PFSK-1 (cell line): ENCODE results near the gene ASS1.

Source experiments
- FOXP2 ChIP-seq: optimal IDR thresholded peaks from 2 replicates; pipeline ENCODE3; 2011; ENCODE audit warnings: borderline replicate concordance, control low read depth, inconsistent platforms; ENCODE audit not compliant: insufficient read depth; ENCODE audit errors: extremely low read length, extremely low read depth
- POLR2AphosphoS5 ChIP-seq: IDR thresholded peaks from 2 replicates; pipeline ENCODE4 v1.6.1; 2012; ENCODE audit warnings: low read depth, mild to moderate bottlenecking, control low read depth, low read length, moderate library complexity
- SIN3A ChIP-seq: IDR thresholded peaks from 2 replicates; pipeline ENCODE4 v1.6.1; 2012; ENCODE audit warnings: mild to moderate bottlenecking, low read length, moderate library complexity, borderline replicate concordance; ENCODE audit not compliant: insufficient read depth
- TAF1 ChIP-seq: IDR thresholded peaks from 2 replicates; pipeline ENCODE4 v1.6.1; 2012; ENCODE audit warnings: low read length, control low read depth, borderline replicate concordance; ENCODE audit not compliant: insufficient read depth
- TF ChIP-seq, protein P1 (sequence below), 2 experiments: IDR thresholded peaks; 2 replicates each; pipeline versions ENCODE4 v1.6.1 to v1.8.0; 2011 to 2012; ENCODE audit warnings: low read depth in 2 of 2, low read length in 2 of 2, control low read depth in 1 of 2, inconsistent platforms in 1 of 2, mild to moderate bottlenecking in 1 of 2, moderate library complexity in 1 of 2; ENCODE audit not compliant: insufficient read depth in 1 of 2

The ASS1 gene

GRCh38 chr9:130409246-130409645 lies 35.5 kb upstream of the ASS1 start:
- TF ChIP-seq, protein P1, sequence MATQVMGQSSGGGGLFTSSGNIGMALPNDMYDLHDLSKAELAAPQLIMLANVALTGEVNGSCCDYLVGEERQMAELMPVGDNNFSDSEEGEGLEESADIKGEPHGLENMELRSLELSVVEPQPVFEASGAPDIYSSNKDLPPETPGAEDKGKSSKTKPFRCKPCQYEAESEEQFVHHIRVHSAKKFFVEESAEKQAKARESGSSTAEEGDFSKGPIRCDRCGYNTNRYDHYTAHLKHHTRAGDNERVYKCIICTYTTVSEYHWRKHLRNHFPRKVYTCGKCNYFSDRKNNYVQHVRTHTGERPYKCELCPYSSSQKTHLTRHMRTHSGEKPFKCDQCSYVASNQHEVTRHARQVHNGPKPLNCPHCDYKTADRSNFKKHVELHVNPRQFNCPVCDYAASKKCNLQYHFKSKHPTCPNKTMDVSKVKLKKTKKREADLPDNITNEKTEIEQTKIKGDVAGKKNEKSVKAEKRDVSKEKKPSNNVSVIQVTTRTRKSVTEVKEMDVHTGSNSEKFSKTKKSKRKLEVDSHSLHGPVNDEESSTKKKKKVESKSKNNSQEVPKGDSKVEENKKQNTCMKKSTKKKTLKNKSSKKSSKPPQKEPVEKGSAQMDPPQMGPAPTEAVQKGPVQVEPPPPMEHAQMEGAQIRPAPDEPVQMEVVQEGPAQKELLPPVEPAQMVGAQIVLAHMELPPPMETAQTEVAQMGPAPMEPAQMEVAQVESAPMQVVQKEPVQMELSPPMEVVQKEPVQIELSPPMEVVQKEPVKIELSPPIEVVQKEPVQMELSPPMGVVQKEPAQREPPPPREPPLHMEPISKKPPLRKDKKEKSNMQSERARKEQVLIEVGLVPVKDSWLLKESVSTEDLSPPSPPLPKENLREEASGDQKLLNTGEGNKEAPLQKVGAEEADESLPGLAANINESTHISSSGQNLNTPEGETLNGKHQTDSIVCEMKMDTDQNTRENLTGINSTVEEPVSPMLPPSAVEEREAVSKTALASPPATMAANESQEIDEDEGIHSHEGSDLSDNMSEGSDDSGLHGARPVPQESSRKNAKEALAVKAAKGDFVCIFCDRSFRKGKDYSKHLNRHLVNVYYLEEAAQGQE (IDR thresholded peaks at IDR 0.05; ENCODE audit: insufficient read depth in 1 of 2, low read depth in 2 of 2, low read length in 2 of 2): no peak
- TF ChIP-seq TAF1 (no peak), POLR2AphosphoS5 (no peak), SIN3A (no peak), FOXP2 (no peak)

DNA sequence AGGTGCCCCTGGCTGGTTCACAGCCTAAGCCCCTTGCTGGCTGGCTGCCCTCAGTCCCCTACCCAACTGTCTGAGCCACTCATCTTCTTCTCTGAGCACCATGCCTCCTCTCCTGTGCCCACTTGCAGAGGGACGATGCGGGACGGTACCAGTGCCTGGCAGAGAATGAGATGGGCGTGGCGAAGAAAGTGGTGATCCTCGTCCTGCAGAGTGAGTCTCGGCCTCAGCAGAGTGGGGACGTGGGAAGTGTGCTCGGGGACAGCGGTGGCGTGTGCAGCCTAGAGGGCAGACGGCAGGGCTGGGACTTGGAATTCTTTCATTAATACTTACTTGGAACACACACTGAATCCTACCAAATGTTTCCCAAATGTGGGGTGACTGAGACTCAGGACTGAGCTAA lies 34.3 kb upstream of the ASS1 start:
- TF ChIP-seq TAF1: no peak
- TF ChIP-seq POLR2AphosphoS5: no peak
- no peak for TF ChIP-seq FOXP2
- TF ChIP-seq, protein P1 (IDR thresholded peaks at IDR 0.05; ENCODE audit: insufficient read depth in 1 of 2, low read depth in 2 of 2, low read length in 2 of 2): no peak
- no peak for TF ChIP-seq SIN3A

- TF ChIP-seq TAF1: no peak
- no peak for TF ChIP-seq FOXP2
- no peak for TF ChIP-seq SIN3A
These were observed 33.2 kb upstream of the ASS1 start for GRCh38 chr9:130411566-130411915.

DNA sequence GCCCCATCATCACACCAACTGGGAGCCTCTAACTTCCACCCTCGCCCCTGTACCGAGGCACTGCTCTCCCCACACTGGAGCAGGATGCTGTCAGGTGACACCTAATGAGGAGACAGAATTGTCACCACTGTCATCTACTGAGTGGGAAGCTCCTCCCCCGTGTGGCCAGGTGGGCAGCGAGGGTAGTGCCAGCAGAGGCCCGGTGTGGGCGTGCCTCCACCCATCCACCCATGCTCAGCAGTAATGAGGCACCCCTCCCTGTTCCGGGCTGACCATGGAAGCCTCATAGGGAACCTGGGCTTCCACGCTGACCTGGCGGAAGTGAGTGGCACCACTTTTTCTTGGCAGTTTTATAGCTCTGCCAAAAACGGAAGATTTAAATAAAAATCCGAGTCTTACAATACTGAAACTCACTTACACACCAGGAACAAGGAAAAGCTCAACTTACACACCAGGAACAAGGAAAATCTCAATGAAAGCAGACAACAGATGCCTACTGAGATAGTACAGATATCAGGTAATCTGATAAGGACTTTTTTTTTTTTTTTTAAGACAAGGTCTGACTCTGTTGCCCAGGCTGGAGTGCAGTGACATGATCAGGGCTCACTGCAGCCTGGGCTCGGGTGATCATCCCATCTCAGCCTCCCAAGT lies 30.6 kb upstream of the ASS1 start:
- TF ChIP-seq FOXP2 (no peak), SIN3A (no peak), TAF1 (no peak), POLR2AphosphoS5 (no peak)
- TF ChIP-seq, protein P1 (IDR thresholded peaks at IDR 0.05; ENCODE audit: insufficient read depth in 1 of 2, low read depth in 2 of 2, low read length in 2 of 2): no peak

DNA sequence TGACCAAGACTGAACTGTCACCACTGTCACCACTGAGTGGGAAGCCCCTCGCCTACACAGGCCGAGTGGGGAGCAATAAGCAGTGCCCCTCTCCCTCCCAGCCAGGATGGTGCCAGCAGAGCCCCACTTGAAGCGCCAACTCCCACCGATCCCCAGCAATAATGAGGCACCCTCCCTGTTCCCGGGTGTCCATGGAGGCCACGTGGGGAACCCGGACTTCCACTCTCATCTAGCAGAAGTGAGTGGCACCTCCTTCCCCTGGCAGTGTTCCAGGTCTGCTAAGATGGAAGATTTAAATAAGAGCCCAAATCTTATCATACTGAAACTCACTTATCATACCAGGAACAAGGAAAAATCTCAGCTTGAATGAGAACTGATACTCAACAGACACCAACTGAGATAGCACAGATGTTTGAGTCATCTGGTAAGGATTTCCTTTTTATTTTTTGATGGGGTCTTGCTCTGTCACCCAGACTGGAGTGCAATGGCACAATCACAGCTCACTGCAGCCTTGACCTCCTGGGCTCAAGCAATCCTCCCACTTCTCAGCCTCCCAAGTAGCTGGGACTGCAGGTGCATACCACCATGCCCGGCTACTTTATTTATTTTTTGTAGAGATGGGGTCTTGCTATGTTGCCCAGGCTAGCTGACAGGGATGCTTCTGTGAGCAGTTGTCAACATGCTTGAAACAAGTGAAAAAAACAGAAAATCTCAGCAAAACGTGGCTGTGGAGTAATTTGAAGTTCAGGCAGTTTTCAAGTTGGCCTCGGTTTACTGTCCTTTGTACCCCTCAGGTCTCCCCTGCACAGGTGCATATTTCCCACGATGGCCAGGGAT lies 29.6 kb upstream of the ASS1 start:
- TF ChIP-seq, protein P1 (IDR thresholded peaks at IDR 0.05; ENCODE audit: insufficient read depth in 1 of 2, low read depth in 2 of 2, low read length in 2 of 2): no peak
